Ovary (tissue), 9 donors: Measurements from ENCODE around the gene PGM5. TPM values are rescaled to one million over a fixed set of nuclear protein-coding genes. Genes with fewer than 3 reads are reported as not detected.

Experiments
- DNase-seq, 5 donors: peaks; one replicate each; pipeline ENCODE4 v3.0.0-alpha.2; 2019 to 2020
- H3K27ac ChIP-seq, 2 donors: fragments of 200-600 bp; one replicate each; pipeline versions ENCODE4 v1.5.1 to v1.8.0; 2019 to 2022
- H3K27me3 ChIP-seq: fragments of 200-600 bp; one replicate; pipeline ENCODE4 v1.8.0; 2022
- H3K36me3 ChIP-seq: fragments of 200-600 bp; sonication (generic); one replicate; pipeline ENCODE4 v1.5.1; 2019
- H3K4me1 ChIP-seq: one replicate; pipeline ENCODE4 v1.8.1; 2013; ENCODE audit warnings: mild to moderate bottlenecking, moderate library complexity; ENCODE audit not compliant: insufficient read depth
- H3K4me3 ChIP-seq: fragments of 200-600 bp; sonication (generic); one replicate; pipeline ENCODE4 v1.5.1; 2017
- H3K9me3 ChIP-seq, 2 donors: fragments of 200-600 bp in 1 of 2; sonication (generic) in 1 of 2; one replicate each; pipeline versions ENCODE4 v1.5.1 to v1.8.1; 2013 to 2019; ENCODE audit warnings: mild to moderate bottlenecking in 1 of 2, moderate library complexity in 1 of 2
- CTCF ChIP-seq, 3 donors: fragments of 450-650 bp in 2 of 3; fragments of 200-600 bp in 1 of 3; IDR thresholded peaks; one replicate each; pipeline versions ENCODE4 v1.5.1 to v1.8.0; 2016 to 2022; ENCODE audit warnings: antibody characterized with exemption in 3 of 3, mild to moderate bottlenecking in 1 of 3
- EP300 ChIP-seq: sonication (generic); formaldehyde crosslinking; IDR thresholded peaks from one replicate; pipeline ENCODE4 v1.6.1; 2017; ENCODE audit warnings: antibody characterized with exemption
- POLR2A ChIP-seq: fragments of 450-650 bp; IDR thresholded peaks from one replicate; pipeline ENCODE4 v1.6.1; 2017; ENCODE audit warnings: antibody characterized with exemption, mild to moderate bottlenecking, moderate library complexity
- WGBS, 3 donors: extraction: QIAGEN DNeasy Blood & Tissue Kit in 1 of 3; methylation state at CpG; one replicate each; pipeline versions ENCODE4 v1.1.5 to v1.1.7; 2013 to 2017; 5-methylcytosine and 5-hydroxymethylcytosine counted together
- intact Hi-C, 4 donors: fragments of 100-400 bp; cut with DNase I; formaldehyde crosslinking; loops; one replicate each; pipeline versions ENCODE4 v1.11.0 to v1.15.1; 2022 to 2023
- polyA plus RNA-seq, 2 donors: library from polyadenylated mRNA; stranded (reverse); fragments of 200-250 nt in 1 of 2; fragments of 350-450 nt in 1 of 2; fragmentation: Illumina TruSeq in 1 of 2; extraction: RNeasy Lipid Tissue Mini Kit (QIAGEN cat#74804) in 1 of 2; gene quantifications; one replicate each; pipeline ENCODE4 v1.2.3, GENCODE V29; 2013 to 2014
- total RNA-seq, 7 donors: library from RNA; depleted of rRNA in 2 of 7; stranded (reverse); fragments of >200 nt in 2 of 7; fragmentation: NEBNext Ultra II Directional in 3 of 7; extraction: Animal tissue kit (Norgen Biotek cat#: 25700) in 3 of 7; gene quantifications; one replicate each; pipeline versions ENCODE4 v1.1.0 to v1.2.4, GENCODE V29; 2016 to 2023
- donor health status: DM: no; HTN: no; CAD: no; lungs with moderate emphysema.
- donor health status: DM: no; HTN: no; CAD: no.
- donor health status: Bipolar disorder and iron deficiency.
- donor health status: DM: yes; HTN: yes; CAD: no.
- donor health status: DM: no; HTN: no; CAD: no.
- donor health status: DM: yes; HTN: yes; CAD: no.

PGM5 gene
- total and polyA plus RNA-seq, 9 donors = 16.2 to 124 (median 28.5) TPM

DNA sequence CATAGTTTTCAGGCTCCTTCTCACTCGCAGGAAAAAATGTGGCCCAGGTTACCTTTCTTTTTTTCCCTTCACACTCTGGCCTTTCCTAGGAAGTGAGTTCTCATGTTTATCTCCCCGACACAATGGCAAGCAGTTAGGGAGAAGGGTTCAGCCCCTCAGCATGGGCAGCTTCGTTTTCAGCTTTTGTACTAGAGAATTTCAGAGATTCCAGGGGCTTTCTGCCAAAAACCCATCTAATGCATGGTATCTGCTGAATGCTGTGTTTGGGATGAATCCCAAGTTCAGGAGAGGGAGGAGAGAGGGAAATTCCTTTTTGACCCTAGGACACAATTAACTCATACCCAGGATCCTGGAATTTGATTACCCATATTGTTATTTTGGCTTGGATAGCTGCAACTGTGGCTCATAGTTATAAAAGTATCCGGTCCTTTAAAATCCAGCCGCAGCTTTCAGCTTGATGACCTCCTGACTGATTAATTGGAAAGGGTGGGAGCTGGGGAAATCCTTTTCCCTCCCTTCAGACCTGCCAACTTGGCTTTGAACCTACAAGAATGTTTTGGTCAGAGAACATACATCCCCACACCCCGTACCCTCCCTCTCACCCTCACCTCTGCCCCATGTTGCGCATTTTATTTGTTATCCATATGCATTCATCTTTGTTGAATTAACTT is 105.8 kb downstream of the PGM5 start:
- WGBS, 3 donors = 18 to 26% (median 21%) methylated on average over 7 of the region's 7 CpGs
- no peak overlapping the region for H3K27ac ChIP-seq
- no peak overlapping the region for H3K4me3 ChIP-seq
- intact Hi-C loops = no loop called here
- TF ChIP-seq CTCF (IDR thresholded peaks at IDR 0.05) (no peak), POLR2A (no peak), EP300 (no peak)
- peaks cover 8% of the 10 kb centered on the region for H3K4me1 ChIP-seq
- H3K27me3 ChIP-seq = no peaks in the 10 kb centered on the region
- no peak for DNase-seq
- no peaks in the 10 kb centered on the region for H3K36me3 ChIP-seq
- no peaks in the 10 kb centered on the region for H3K9me3 ChIP-seq

GRCh38 chr9:68470067-68470466 is 113.7 kb downstream of the PGM5 start:
- Histone ChIP-seq H3K9me3 (no peaks in the 10 kb centered on the region), H3K36me3 (no peaks in the 10 kb centered on the region), H3K27me3 (no peaks in the 10 kb centered on the region), H3K27ac (no peak overlapping the region), H3K4me3 (no peak overlapping the region), H3K4me1 (no peaks in the 10 kb centered on the region)
- DNase-seq = no peak
- intact Hi-C loops = no loop called here
- TF ChIP-seq EP300 (no peak), CTCF (IDR thresholded peaks at IDR 0.05) (no peak), POLR2A (no peak)

DNA sequence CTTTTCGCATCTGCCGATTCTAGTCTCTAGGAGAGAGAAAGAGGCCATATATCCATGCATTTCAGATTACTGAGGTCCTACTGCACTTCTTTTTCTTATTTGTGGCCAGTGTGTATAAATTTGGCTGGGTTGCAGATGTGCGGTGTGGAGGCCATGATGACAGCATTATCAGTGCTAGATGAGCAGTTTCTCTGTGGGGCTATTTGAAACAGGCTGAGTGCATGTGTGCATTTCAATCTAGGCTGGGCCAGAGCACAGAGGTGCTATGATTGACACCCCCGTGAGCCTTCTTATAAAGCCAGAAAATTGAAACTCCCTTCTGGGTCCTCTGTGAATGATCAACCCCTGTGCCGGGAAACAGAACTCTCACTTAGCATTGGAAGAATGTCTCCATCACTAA is 114.2 kb downstream of the PGM5 start:
- H3K4me3 ChIP-seq = no peak overlapping the region
- no peaks in the 10 kb centered on the region for H3K36me3 ChIP-seq
- H3K27ac ChIP-seq = no peak overlapping the region
- DNase-seq = no peak
- intact Hi-C loops = no loop called here
- H3K27me3 ChIP-seq = no peaks in the 10 kb centered on the region
- H3K4me1 ChIP-seq = no peaks in the 10 kb centered on the region
- H3K9me3 ChIP-seq = no peaks in the 10 kb centered on the region
- 90 to 96% (median 94%) methylated on average over 5 of the region's 5 CpGs for WGBS, 3 donors
- TF ChIP-seq CTCF (IDR thresholded peaks at IDR 0.05) (no peak), EP300 (no peak), POLR2A (no peak)

DNA sequence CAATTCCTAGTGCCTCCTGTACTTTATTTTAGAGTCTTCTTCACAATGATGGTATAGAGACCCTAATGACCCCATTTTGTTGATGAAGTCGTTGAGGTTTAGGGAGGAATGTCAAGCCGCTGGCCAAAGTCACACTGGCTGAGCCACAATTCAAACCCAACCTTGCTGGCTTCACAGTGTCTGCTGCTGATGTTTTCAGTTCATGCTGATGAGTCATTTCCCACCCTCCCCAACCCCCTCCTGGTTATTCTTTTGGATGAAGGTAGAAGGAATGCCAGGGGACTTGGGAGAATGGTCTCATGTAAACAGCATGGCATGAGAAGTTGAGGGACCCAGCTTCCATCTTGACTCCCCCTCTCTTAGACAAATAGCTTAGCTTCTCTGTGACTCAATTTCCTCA is 115.7 kb downstream of the PGM5 start:
- WGBS, 3 donors = 63 to 81% (median 72%) methylated on average over 2 of the region's 2 CpGs
- Histone ChIP-seq H3K27ac (no peak overlapping the region), H3K9me3 (no peaks in the 10 kb centered on the region), H3K36me3 (no peaks in the 10 kb centered on the region), H3K27me3 (no peaks in the 10 kb centered on the region), H3K4me1 (no peaks in the 10 kb centered on the region), H3K4me3 (no peak overlapping the region)
- DNase-seq = no peak
- no peak for TF ChIP-seq POLR2A
- no peak for TF ChIP-seq EP300
- no peak for TF ChIP-seq CTCF (IDR thresholded peaks at IDR 0.05)
- intact Hi-C loops = no loop called here
